ENCODE results near the gene LAMP5. TPM values are rescaled to one million over a fixed set of nuclear protein-coding genes. Genes with fewer than 3 reads are reported as not detected.

LAMP5 gene
- total RNA-seq = 0.22 TPM
- long read RNA-seq, partial matches to known transcripts = 0 of 2 reads
- long read RNA-seq, other reads (novel, unspliced or antisense) = 0 of 2 reads

GRCh38 chr20:9514461-9515213 is at the start of gene LAMP5:
LAMP5 (plus strand) TSS chr20:9514590; CDS start chr20:9514853, 263 bp downstream.
- DNase-seq (ENCODE audit: low spot score) = no peak

GRCh38 chr20:9467995-9468394 is 46.4 kb upstream of the LAMP5 start:
- DNase-seq (ENCODE audit: low spot score) = no peak

GRCh38 chr20:9474835-9475415 is 39.5 kb upstream of the LAMP5 start:
- no peak for DNase-seq (ENCODE audit: low spot score)

GRCh38 chr20:9475456-9475855 is 38.9 kb upstream of the LAMP5 start:
- no peak for DNase-seq (ENCODE audit: low spot score)

GRCh38 chr20:9476174-9476573 is 38.2 kb upstream of the LAMP5 start:
- no peak for DNase-seq (ENCODE audit: low spot score)

GRCh38 chr20:9476637-9477036 is 37.8 kb upstream of the LAMP5 start:
- DNase-seq (ENCODE audit: low spot score) = no peak

GRCh38 chr20:9478771-9479170 is 35.6 kb upstream of the LAMP5 start:
- DNase-seq (ENCODE audit: low spot score) = no peak

- DNase-seq (ENCODE audit: low spot score) = no peak
Observed at GRCh38 chr20:9480066-9480465, 34.3 kb upstream of the LAMP5 start.

GRCh38 chr20:9482180-9482579 is 32.2 kb upstream of the LAMP5 start:
- DNase-seq (ENCODE audit: low spot score) = no peak

- no peak for DNase-seq (ENCODE audit: low spot score)
Observed at GRCh38 chr20:9483131-9483530, 31.3 kb upstream of the LAMP5 start.

GRCh38 chr20:9485614-9486340 is 28.6 kb upstream of the LAMP5 start:
- DNase-seq (ENCODE audit: low spot score) = no peak

GRCh38 chr20:9487231-9487630 is 27.2 kb upstream of the LAMP5 start:
- no peak for DNase-seq (ENCODE audit: low spot score)

- no peak for DNase-seq (ENCODE audit: low spot score)
Observed at GRCh38 chr20:9488063-9488462, 26.3 kb upstream of the LAMP5 start.

GRCh38 chr20:9490161-9490560 is 24.2 kb upstream of the LAMP5 start:
- no peak for DNase-seq (ENCODE audit: low spot score)

GRCh38 chr20:9490631-9491030 is 23.8 kb upstream of the LAMP5 start:
- no peak for DNase-seq (ENCODE audit: low spot score)

GRCh38 chr20:9491324-9491723 is 23.1 kb upstream of the LAMP5 start:
- DNase-seq (ENCODE audit: low spot score) = no peak

GRCh38 chr20:9492067-9492466 is 22.3 kb upstream of the LAMP5 start:
- no peak for DNase-seq (ENCODE audit: low spot score)

- DNase-seq (ENCODE audit: low spot score) = no peak
Observed at GRCh38 chr20:9493803-9494202, 20.6 kb upstream of the LAMP5 start.

- DNase-seq (ENCODE audit: low spot score) = no peak
Observed at GRCh38 chr20:9495701-9496100, 18.7 kb upstream of the LAMP5 start.

- no peak for DNase-seq (ENCODE audit: low spot score)
Observed at GRCh38 chr20:9496155-9496554, 18.2 kb upstream of the LAMP5 start.

GRCh38 chr20:9498322-9498721 is 16.1 kb upstream of the LAMP5 start:
- no peak for DNase-seq (ENCODE audit: low spot score)

Data from mesenteric fat pad (tissue), 1 donor.